ENCODE data around the gene CAV1.

DNA sequence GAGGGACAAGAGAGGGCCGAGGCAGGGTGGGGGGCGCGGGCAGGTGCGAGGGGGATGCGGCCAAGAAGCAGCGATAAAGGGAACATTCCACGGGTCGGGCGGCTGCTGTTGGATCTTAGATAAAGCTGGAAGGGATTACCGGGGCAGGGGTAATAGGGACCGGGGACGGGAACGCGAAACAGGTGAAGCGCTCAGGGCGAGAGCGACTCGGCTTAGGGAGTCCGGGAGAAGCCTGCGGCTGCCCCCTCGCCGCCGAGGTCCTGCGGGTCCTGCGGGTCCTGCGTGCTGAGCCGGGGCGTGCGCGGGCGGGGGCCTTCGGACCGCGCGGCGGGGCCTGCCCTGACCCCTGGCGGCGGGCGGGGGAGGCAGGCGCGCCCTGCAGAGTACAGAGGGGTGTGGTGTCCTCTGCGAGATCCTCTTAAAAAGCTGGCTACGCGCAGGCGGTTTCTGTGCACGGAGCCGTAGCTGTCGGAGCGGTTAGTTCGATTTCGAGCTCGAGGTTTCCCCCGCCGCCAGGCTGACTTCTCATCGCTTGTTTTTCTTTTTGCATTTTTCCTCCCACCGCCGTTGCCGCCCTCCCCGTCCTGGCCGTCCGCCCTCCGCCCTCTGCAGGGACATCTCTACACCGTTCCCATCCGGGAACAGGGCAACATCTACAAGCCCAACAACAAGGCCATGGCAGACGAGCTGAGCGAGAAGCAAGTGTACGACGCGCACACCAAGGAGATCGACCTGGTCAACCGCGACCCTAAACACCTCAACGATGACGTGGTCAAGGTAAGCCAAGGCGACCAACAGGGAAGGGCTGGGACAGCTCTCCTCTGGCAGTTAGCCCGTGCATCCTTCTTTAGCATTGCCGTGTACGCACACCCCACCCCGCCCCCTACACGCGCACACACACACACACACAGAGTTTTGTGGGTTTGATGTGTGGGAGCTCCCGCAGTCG is 1.4 kb downstream of the CAV1 start:
- TF ChIP-seq, protein P1, sequence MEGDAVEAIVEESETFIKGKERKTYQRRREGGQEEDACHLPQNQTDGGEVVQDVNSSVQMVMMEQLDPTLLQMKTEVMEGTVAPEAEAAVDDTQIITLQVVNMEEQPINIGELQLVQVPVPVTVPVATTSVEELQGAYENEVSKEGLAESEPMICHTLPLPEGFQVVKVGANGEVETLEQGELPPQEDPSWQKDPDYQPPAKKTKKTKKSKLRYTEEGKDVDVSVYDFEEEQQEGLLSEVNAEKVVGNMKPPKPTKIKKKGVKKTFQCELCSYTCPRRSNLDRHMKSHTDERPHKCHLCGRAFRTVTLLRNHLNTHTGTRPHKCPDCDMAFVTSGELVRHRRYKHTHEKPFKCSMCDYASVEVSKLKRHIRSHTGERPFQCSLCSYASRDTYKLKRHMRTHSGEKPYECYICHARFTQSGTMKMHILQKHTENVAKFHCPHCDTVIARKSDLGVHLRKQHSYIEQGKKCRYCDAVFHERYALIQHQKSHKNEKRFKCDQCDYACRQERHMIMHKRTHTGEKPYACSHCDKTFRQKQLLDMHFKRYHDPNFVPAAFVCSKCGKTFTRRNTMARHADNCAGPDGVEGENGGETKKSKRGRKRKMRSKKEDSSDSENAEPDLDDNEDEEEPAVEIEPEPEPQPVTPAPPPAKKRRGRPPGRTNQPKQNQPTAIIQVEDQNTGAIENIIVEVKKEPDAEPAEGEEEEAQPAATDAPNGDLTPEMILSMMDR (IDR thresholded peaks at IDR 0.05) = peak; percentile 57 to 96 (median 94)
- TF ChIP-seq POLR2A (IDR thresholded peaks at IDR 0.05) = peak in 2 of 4 donors; percentile 69 to 77
